Putamen (tissue), 1 donor: ENCODE measurements around the gene CEMP1.
"Not testable (repeated sequence)": the region's sequence is repeated elsewhere in the genome, so short reads cannot be mapped to it uniquely, and the experiment has no call there.

ENCODE experiments used
- DNase-seq: peaks from one replicate; pipeline ENCODE4 v3.0.0-alpha.2; 2016; ENCODE audit warnings: low spot score

The CEMP1 gene

GRCh38 chr16:2531371-2531695, at the start of gene CEMP1:
Gene CEMP1, minus strand, starts transcription at chr16:2531408. Its CDS starts 335 bp downstream, at chr16:2531073.
- DNase-seq, result no peak

- DNase-seq, result not testable (repeated sequence)
These were observed 49.6 kb upstream of the CEMP1 start for GRCh38 chr16:2580818-2581217.

GRCh38 chr16:2580143-2580542, 48.9 kb upstream of the CEMP1 start:
- not testable (repeated sequence) for DNase-seq

- DNase-seq, result not testable (repeated sequence)
These were observed 47.7 kb upstream of the CEMP1 start for GRCh38 chr16:2578905-2579304.

- not testable (repeated sequence) for DNase-seq
These were observed 45.8 kb upstream of the CEMP1 start for GRCh38 chr16:2577044-2577443.

GRCh38 chr16:2575839-2576238, 44.6 kb upstream of the CEMP1 start:
- not testable (repeated sequence) for DNase-seq

- DNase-seq, result not testable (repeated sequence)
These were observed 41.5 kb upstream of the CEMP1 start for GRCh38 chr16:2572704-2573103.

- not testable (repeated sequence) for DNase-seq
These were observed 37.4 kb upstream of the CEMP1 start for GRCh38 chr16:2568573-2568972.

GRCh38 chr16:2567506-2567905, 36.3 kb upstream of the CEMP1 start:
- not testable (repeated sequence) for DNase-seq

- DNase-seq, result not testable (repeated sequence)
These were observed 29.6 kb upstream of the CEMP1 start for GRCh38 chr16:2560798-2561133.

- not testable (repeated sequence) for DNase-seq
These were observed 29.1 kb upstream of the CEMP1 start for GRCh38 chr16:2560131-2560797.

- not testable (repeated sequence) for DNase-seq
These were observed 25.9 kb upstream of the CEMP1 start for GRCh38 chr16:2557150-2557549.

GRCh38 chr16:2554709-2555425, 23.7 kb upstream of the CEMP1 start:
- DNase-seq, result not testable (repeated sequence)

- DNase-seq, result not testable (repeated sequence)
These were observed 20.2 kb upstream of the CEMP1 start for GRCh38 chr16:2551420-2551889.

- DNase-seq, result not testable (repeated sequence)
These were observed 19.2 kb upstream of the CEMP1 start for GRCh38 chr16:2550283-2550878.

GRCh38 chr16:2543771-2544170, 12.6 kb upstream of the CEMP1 start:
- DNase-seq, result not testable (repeated sequence)

GRCh38 chr16:2541409-2541808, 10.2 kb upstream of the CEMP1 start:
- not testable (repeated sequence) for DNase-seq

GRCh38 chr16:2540912-2541311, 9.7 kb upstream of the CEMP1 start:
- not testable (repeated sequence) for DNase-seq

GRCh38 chr16:2539845-2540458, 8.7 kb upstream of the CEMP1 start:
- DNase-seq, result not testable (repeated sequence)

GRCh38 chr16:2539192-2539844, 8.1 kb upstream of the CEMP1 start:
- not testable (repeated sequence) for DNase-seq

GRCh38 chr16:2537451-2538379, 6.5 kb upstream of the CEMP1 start, which contains the start of gene PDPK1:
Gene PDPK1, plus strand, starts transcription at chr16:2538021. Its CDS starts 92 bp downstream, at chr16:2538113.
- peak; percentile 97 for DNase-seq
